Subcutaneous abdominal adipose tissue (tissue), 5 donors: ENCODE results near the gene NTM.
"Not testable (repeated sequence)": the region's sequence is repeated elsewhere in the genome, so short reads cannot be mapped to it uniquely, and the experiment has no call there.

ENCODE experiments used
- H3K27ac ChIP-seq: one replicate; pipeline ENCODE4 v1.7.0; 2013; ENCODE audit warnings: low read depth, mild to moderate bottlenecking, inconsistent platforms, low read length, moderate library complexity
- H3K27me3 ChIP-seq, 5 donors: one replicate each; pipeline ENCODE4 v1.7.0; 2013; ENCODE audit warnings: low read length in 5 of 5, inconsistent platforms in 1 of 5; ENCODE audit not compliant: control insufficient read depth in 5 of 5, insufficient read depth in 4 of 5
- H3K36me3 ChIP-seq, 5 donors: one replicate each; pipeline ENCODE4 v1.7.0; 2013; ENCODE audit warnings: low read length in 5 of 5; ENCODE audit not compliant: control insufficient read depth in 5 of 5, insufficient read depth in 5 of 5
- H3K4me1 ChIP-seq, 5 donors: one replicate each; pipeline ENCODE4 v1.7.0; 2013; ENCODE audit warnings: low read length in 5 of 5, mild to moderate bottlenecking in 3 of 5, moderate library complexity in 1 of 5; ENCODE audit not compliant: control insufficient read depth in 5 of 5, insufficient read depth in 5 of 5
- H3K4me3 ChIP-seq, 5 donors: one replicate each; pipeline ENCODE4 v1.7.0; 2013; ENCODE audit warnings: low read length in 5 of 5, low read depth in 1 of 5
- H3K9ac ChIP-seq, 5 donors: one replicate each; pipeline ENCODE4 v1.7.0; 2013; ENCODE audit warnings: low read length in 5 of 5, mild to moderate bottlenecking in 4 of 5, moderate library complexity in 3 of 5
- H3K9me3 ChIP-seq, 5 donors: one replicate each; pipeline ENCODE4 v1.7.0; 2013; ENCODE audit warnings: low read length in 5 of 5; ENCODE audit not compliant: control insufficient read depth in 5 of 5
- donor health status: healthy.
- donor health status: healthy.
- donor health status: healthy.
- donor health status: healthy.
- donor health status: healthy.

NTM gene

DNA sequence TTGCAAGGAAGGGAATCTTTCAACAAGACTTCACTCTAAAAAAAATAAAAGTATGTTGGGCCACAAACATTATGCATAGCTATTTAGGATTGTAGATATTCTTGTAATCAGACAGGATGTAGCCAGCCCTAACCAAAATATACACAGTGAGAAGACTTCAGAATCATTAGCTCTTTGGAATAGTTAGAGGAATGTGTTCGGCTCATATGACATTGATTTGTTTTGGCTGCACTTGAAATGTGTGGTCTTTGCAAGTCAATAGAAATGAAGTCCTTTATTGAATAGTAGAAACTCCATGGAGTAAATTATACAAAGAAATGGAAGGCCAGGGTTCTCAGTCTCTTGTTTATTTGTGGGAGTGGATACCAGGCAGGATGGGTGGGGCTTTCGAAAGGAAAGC lies 692.1 kb downstream of the NTM start:
- H3K4me1 ChIP-seq, result peaks cover 2 to 22% (median 9%) of the 10 kb centered on the region in 5 donors
- no peaks in the 10 kb centered on the region for H3K27me3 ChIP-seq
- H3K9ac ChIP-seq, result no peak overlapping the region
- no peaks in the 10 kb centered on the region for H3K36me3 ChIP-seq
- H3K9me3 ChIP-seq, result peaks cover 0 to 2% (median 0%) of the 10 kb centered on the region in 5 donors
- H3K27ac ChIP-seq, result no peak overlapping the region
- no peak overlapping the region for H3K4me3 ChIP-seq

DNA sequence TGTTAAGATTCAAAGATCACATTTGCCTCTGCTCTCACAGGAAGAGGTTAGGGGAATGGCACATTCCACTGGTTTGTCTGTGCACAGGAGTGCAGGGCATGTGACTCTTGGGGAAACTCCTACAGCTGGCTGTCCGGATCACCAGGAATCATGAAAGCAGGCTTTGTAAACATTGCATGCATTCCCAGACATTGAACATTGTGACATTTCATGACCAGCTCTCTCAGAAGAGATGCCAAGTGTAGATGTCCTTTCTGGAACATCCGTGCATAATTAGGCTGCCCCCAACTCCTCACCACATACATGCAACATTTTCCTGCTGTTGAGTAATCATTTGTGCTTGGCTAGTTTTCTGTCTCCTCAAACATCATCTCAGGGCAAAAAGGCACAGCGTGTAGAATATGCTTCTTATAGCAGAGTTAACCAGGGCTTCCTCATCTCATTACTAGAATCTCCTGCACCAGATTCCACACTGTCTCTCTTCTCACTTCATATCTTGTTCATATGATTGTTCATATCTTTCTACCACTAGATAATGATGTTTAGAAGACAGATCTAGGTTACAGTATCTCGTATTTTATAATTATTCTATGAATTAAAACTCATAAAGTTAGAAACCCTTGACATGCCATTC lies 694.7 kb downstream of the NTM start:
- Histone ChIP-seq H3K4me1 (peaks cover 0 to 9% (median 8%) of the 10 kb centered on the region in 5 donors), H3K9ac (no peak overlapping the region), H3K9me3 (peaks cover 0 to 2% (median 0%) of the 10 kb centered on the region in 5 donors), H3K27ac (no peak overlapping the region), H3K27me3 (no peaks in the 10 kb centered on the region), H3K4me3 (no peak overlapping the region), H3K36me3 (no peaks in the 10 kb centered on the region)

DNA sequence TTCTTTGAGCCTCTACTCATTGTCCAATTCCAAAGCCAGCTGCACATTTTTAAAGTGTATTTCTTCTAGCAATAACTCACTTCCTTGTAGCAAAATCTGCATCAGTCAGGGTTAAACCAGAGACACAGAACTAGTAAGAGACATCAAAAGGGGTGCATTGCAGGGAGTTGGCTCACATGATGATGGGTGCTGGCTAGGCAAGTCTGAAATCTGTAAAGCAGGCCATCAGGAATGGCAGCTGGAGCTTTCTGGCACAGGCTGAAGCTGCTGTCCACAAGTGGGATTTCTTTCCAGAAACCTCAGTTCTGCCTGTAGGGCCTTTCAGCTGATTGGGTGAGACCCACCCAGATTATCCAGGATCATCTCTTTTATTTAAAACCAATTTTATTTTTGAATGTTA lies 698.1 kb downstream of the NTM start:
- peaks cover 0 to 22% (median 19%) of the 10 kb centered on the region in 5 donors for H3K4me1 ChIP-seq
- no peaks in the 10 kb centered on the region for H3K27me3 ChIP-seq
- H3K9ac ChIP-seq, result no peak overlapping the region

DNA sequence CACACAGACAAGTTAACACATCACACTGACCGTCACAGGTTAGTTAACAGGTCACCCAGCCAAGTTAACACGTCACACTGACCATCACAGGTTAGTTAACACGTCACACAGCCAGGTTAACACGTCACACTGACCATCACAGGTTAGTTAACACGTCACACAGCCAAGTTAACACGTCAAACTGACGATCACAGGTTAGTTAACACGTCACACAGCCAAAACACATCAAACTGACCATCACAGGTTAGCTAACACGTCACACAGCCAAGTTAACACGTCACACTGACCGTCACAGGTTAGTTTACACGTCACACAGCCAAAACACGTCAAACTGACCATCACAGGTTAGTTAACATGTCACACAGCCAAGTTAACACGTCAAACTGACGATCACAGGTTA lies 699.2 kb downstream of the NTM start:
- not testable (repeated sequence) for H3K9ac ChIP-seq, H3K4me3 ChIP-seq, H3K36me3 ChIP-seq, H3K9me3 ChIP-seq, H3K27me3 ChIP-seq, H3K27ac ChIP-seq
- H3K4me1 ChIP-seq, result peaks cover 0 to 21% (median 19%) of the 10 kb centered on the region in 5 donors

More for the DNA sequence above, 698.1 kb downstream of the NTM start:
- Histone ChIP-seq H3K27ac (no peak overlapping the region), H3K36me3 (no peaks in the 10 kb centered on the region), H3K9me3 (peaks cover 0 to 2% (median 0%) of the 10 kb centered on the region in 5 donors), H3K4me3 (no peak overlapping the region)

DNA sequence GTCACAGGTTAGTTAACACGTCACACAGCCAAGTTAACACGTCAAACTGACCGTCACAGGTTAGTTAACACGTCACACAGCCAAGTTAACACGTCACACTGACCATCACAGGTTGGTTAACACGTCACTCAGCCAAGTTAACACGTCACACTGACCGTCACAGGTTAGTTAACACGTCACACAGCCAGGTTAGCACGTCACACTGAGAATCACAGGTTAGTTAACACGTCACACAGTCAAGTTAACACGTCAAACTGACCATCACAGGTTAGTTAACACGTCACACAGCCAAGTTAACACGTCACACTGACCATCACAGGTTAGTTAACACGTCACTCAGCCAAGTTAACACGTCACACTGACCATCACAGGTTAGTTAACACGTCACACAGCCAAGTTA lies 700.5 kb downstream of the NTM start:
- H3K27me3 ChIP-seq, H3K9me3 ChIP-seq, H3K4me3 ChIP-seq, H3K36me3 ChIP-seq, H3K27ac ChIP-seq, H3K9ac ChIP-seq: not testable (repeated sequence)
- H3K4me1 ChIP-seq, result peaks cover 0 to 15% (median 12%) of the 10 kb centered on the region in 5 donors

DNA sequence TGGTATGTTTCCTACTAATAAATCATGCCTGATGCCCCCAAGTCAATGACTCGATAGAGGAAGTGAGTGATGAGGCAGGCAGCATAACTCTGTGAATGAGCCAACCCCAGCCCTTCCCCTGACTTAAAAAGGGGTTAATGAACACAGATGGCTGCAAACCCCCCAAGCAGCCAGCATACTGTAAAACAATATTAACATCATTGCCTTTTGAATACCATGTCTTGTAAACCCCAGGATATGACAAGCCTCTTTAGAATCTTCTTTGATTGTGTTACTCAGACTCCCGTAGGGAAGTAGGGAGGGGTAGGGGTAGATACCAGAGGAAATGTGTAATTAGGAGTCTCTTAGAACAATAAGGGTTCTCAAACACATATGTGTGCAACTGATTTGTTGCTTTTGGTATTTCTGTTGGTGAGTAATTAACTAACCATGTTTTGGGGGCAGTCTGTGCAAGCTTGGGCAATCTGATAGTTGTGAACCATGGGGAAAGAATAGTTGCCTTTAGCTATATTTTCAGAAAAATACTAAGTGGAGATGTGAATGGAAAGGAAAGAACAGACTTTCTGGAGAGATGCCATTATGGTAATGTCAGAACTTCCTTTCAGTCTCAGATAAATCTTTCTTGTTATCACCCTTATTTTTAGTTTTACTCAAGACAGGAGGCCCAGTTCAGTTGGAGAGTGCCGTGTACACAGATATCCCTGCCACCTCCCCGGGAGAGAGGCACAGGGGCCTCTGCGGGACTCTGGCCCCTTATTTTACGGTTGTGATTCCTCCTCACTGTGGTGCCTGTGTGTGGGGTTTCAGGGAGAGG lies 701.8 kb downstream of the NTM start:
- Histone ChIP-seq H3K4me3 (no peak overlapping the region), H3K9me3 (no peaks in the 10 kb centered on the region), H3K4me1 (peaks cover 0 to 15% (median 12%) of the 10 kb centered on the region in 5 donors), H3K36me3 (no peaks in the 10 kb centered on the region), H3K27me3 (no peaks in the 10 kb centered on the region), H3K9ac (no peak overlapping the region), H3K27ac (no peak overlapping the region)

DNA sequence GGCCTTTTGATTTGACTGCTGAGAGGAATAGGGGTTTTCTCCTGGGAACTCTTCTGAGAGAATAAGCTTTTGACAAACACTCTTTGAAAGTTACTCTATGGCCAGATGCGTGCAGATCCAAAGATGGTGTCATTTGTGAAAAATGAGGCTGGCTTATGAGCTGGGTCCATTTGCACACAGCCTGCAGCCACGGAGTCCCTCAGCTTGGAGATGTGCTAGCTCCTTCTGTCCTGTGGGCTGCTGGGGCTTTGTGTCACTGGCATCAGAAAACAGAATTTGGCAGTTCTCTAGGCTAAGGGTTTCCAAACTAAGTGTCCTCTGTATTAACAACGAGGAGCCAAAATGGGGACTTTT lies 702.4 kb downstream of the NTM start:
- Histone ChIP-seq H3K4me3 (no peak overlapping the region), H3K27me3 (no peaks in the 10 kb centered on the region), H3K9me3 (no peaks in the 10 kb centered on the region), H3K36me3 (no peaks in the 10 kb centered on the region), H3K9ac (no peak overlapping the region), H3K27ac (no peak overlapping the region), H3K4me1 (peaks cover 0 to 15% (median 12%) of the 10 kb centered on the region in 5 donors)

DNA sequence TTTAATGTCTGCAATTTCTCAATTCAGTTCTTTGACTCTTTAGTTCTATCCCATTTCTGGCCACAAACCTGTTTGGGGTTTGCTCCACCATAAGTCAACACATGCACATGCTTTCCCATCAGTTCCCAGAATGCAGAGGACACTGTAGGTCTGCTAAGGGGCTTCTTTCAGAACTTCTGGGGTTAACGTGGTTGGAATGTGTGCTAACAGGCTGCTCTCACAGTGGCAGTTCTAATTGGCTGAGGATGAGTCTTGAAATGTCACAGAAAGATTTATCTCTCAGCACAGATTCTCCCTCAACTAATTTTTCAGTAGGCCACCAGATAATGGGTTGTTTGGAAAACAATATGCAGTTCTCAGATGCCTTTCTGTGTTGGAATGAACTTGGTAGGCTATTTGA lies 703.4 kb downstream of the NTM start:
- no peak overlapping the region for H3K27ac ChIP-seq
- H3K9ac ChIP-seq, result no peak overlapping the region
- peaks cover 0 to 14% (median 12%) of the 10 kb centered on the region in 5 donors for H3K4me1 ChIP-seq
- no peaks in the 10 kb centered on the region for H3K27me3 ChIP-seq
- no peaks in the 10 kb centered on the region for H3K9me3 ChIP-seq
- H3K4me3 ChIP-seq, result no peak overlapping the region
- no peaks in the 10 kb centered on the region for H3K36me3 ChIP-seq

DNA sequence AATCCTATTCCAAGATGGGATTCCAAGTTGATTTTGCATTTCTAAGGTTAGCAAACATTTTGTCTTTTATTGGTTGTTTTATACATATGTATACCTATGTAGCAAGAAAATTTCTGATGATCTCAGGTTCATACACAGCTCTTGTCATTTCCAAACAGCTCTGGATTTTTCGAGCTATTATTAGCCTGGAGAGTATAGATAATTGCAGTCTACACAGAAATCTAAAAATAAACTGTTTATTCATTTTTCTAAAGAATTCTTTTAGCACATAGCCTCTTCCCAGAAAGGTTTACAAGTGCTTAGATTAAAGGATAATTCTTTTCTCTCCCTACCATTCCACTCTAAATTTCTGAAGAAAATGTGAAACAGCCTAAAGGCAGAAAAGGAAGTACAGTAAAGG lies 705.0 kb downstream of the NTM start:
- Histone ChIP-seq H3K27ac (no peak overlapping the region), H3K4me3 (no peak overlapping the region), H3K4me1 (peaks cover 0 to 14% (median 12%) of the 10 kb centered on the region in 5 donors)

DNA sequence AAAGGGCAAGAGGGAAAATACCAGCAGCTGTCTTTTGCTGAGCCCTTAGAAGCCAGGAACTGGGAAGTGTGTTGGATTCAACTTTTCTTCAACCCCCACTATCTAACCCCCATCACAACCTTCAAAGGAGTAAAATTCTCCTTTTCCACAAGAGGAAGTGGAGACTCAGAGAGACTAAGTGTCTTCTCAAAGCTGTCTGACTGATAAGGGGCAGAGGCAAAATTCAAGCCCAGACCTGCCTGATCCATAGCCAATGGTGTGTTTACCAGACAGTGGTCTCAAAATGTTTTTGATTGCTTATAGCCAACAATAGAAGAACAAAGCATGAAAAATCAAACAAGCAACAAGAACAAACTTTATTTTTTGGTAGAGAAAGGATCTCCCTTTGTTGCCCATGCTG lies 707.0 kb downstream of the NTM start:
- Histone ChIP-seq H3K4me1 (peaks cover 0 to 11% (median 8%) of the 10 kb centered on the region in 5 donors), H3K27me3 (no peaks in the 10 kb centered on the region), H3K27ac (no peak overlapping the region), H3K9ac (no peak overlapping the region), H3K4me3 (no peak overlapping the region), H3K9me3 (peaks cover 0 to 5% (median 3%) of the 10 kb centered on the region in 5 donors), H3K36me3 (no peaks in the 10 kb centered on the region)

More for the DNA sequence above, 705.0 kb downstream of the NTM start:
- Histone ChIP-seq H3K9ac (no peak overlapping the region), H3K9me3 (peaks cover 0 to 3% (median 0%) of the 10 kb centered on the region in 5 donors), H3K27me3 (no peaks in the 10 kb centered on the region), H3K36me3 (no peaks in the 10 kb centered on the region)
